ENCODE results near the gene GADD45B.

GRCh38 chr19:2434721-2435265 lies 41.1 kb upstream of the GADD45B start:
- TF ChIP-seq POLR2AphosphoS5 (IDR thresholded peaks at IDR 0.05): no peak
- TF ChIP-seq CTCF (IDR thresholded peaks at IDR 0.05): no peak
- no peak for TF ChIP-seq EP300 (IDR thresholded peaks at IDR 0.05)
- TF ChIP-seq POLR2A (IDR thresholded peaks at IDR 0.05): no peak

Measured in stomach (tissue), 4 donors.